HG02938 (cell line): ENCODE results near the gene AK1.

Experiments used
- ATAC-seq: cut with Tn5 transposase; IDR thresholded peaks from one replicate; pipeline ENCODE4 v1.9.1; 2021; ENCODE audit warnings: mild to moderate bottlenecking, moderate library complexity; ENCODE audit not compliant: unreplicated experiment

The AK1 gene

GRCh38 chr9:127909839-127910273 lies 32.4 kb upstream of the AK1 start:
- no peak for ATAC-seq

GRCh38 chr9:127908660-127908926 lies 31.1 kb upstream of the AK1 start:
- ATAC-seq, result no peak

DNA sequence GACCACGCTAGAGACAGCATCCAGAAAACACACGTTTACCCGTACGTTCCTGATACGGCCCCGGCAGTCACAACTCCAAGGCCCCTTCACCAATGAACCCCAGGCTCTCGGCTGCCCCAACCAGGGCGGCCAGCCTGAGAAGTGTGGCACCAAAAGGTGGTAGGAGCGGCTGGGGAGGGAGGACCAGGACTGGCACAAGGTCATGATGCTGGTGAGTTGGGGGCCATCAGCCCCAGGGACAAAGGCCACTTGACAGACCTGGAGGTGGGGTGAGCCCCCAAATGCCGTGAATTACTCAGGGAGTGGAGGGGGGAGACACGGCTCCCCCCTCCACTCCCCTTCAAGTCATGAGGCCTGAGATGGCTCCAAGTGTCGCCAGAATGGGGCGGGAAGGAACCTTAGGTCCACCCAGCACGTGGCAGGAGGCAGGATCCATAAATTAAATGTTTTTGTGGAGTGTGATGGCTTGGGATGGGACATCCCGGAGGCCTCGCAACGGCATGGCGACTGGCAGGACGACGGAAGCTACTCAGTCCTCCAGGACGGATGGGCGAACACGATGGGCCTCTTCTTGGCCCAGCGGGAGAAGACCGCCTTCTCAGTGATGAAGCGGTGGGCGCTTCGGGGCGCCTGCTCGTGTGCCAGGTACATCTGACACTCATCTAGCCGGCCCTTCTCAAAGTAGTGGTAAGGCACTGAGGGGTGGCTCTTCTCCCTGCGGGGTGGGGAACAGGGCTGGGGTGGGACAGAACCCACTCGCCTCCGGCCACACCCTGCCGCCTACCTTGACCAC lies 30.6 kb upstream of the AK1 start:
- ATAC-seq, result no peak

- ATAC-seq, result no peak
Observed at GRCh38 chr9:127905788-127906191, 28.3 kb upstream of the AK1 start.

- no peak for ATAC-seq
Observed at GRCh38 chr9:127905004-127905728, 27.7 kb upstream of the AK1 start.

- ATAC-seq, result no peak
Observed at GRCh38 chr9:127904561-127905003, 27.1 kb upstream of the AK1 start.

DNA sequence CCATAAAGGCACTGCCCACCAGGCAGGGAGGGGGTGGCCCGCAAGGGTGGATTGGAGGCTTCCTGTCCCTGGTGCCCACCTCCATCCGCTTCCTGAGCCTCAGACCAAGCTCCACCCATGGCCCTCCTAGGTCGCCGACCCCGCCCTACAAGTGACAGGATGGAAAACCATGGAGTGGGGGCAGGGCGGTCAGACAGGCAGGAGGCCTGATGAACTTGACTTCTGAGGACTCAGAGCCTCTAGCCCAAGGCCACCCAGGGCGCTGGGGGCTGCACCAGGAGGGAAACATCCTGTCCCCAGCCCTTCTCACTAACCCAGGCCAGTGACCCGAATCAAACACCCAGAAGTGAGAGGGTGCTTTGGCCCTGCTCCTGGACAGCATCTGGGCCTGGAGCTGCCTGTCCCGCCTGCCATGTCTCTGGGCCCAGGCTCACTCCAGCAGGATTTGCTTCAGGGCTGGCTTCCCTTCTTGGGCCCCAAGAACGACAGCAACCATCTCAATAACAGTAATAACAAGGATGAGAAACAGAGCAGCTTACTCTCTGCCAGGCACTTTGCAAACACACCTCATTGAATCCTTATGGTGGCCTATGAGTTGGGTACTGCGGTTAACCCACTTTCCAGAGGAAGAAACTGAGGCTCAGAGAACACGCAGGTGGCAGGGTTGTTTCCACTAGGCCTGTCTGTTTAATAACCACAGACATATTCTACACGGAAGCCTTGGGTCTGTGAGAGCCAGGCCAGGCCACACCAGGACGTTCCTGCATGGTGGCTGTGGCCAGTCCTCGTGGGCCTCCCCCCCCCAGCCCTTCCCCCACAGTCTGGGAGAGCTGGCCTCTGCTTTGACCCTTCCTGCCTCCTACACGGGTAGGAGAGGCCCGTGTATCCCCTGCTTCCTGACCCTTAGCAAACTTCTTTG lies 26.3 kb upstream of the AK1 start:
- no peak for ATAC-seq

- no peak for ATAC-seq
Observed at GRCh38 chr9:127899128-127899943, 21.9 kb upstream of the AK1 start, which contains the start of gene ST6GALNAC6. ST6GALNAC6 (minus strand) TSS chr9:127899603; CDS start chr9:127897981, 1,622 bp downstream.

DNA sequence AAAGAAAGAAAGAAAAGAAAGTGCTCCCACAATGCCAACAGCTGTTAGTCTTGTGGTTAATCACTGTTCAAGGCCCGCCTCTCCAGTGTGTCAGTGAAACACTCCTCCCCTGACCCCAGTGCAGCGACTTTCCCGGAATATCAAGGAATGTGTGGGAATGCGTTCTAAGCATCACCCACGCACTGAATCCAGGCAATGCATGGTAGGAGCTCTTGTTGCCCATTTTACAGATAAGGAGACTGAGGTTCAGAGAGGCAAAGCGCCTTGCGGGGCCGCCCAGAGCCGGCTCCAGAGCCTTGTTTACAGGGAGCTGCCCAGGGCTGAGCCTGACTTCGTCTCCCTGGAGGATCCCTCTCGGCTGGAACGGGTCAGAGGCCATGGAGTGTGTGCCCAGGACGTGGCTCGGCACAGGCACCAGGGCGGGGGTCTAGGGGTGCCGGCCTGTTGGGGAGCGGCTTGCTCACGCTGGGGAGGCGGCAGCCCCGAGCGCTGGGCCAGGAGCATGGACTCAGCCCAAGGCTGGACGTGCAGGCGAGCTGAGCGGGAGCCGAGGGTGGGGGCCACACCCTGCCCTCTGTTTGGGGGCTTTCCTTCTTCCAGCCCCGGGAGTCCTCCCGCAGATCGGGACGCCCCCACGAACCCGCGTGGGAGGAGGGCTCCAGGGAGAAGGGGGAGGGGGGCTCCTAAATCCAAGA lies 21.1 kb upstream of the AK1 start:
- ATAC-seq, result no peak

- no peak for ATAC-seq
Observed at GRCh38 chr9:127897193-127897692, 19.8 kb upstream of the AK1 start.

DNA sequence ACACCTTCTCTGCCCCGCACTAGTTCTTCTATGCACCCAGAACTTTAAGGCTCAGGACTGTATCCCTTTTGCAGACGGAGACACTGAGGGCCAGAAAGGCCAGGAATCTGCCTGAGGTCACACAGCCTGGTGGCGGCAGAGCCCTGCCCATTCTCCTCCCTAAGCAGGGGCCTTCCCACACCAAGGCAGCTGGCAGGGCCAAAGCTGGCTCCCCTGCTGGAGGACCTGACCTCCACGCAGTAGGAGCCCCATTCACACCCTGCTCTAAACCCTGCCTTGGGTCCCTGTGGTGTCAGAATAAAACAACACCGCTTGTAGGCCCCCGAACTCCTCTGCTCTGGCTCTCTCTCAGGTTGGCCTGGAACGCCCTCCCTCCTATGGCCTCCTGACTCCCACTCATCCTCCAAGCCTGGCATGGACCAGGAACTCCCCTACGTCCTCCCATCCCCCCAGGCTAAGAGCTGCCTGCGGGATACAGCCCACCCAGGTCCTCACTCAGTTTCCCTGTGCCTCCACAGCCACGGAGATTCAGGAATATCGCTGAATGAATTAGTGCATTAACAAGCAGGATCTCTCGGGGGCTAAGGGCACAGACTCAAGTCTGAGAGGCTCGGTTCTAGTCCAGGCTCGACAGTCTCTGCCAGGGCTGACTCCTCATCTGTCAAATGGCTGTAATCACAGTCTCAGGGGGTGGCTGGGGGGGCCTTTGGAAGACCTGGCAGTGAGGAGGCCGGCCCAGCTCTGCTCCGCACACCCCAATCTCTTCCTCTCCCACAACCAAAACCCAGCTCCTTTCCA lies 19.1 kb upstream of the AK1 start:
- no peak for ATAC-seq

- no peak for ATAC-seq
Observed at GRCh38 chr9:127895811-127896210, 18.3 kb upstream of the AK1 start.

DNA sequence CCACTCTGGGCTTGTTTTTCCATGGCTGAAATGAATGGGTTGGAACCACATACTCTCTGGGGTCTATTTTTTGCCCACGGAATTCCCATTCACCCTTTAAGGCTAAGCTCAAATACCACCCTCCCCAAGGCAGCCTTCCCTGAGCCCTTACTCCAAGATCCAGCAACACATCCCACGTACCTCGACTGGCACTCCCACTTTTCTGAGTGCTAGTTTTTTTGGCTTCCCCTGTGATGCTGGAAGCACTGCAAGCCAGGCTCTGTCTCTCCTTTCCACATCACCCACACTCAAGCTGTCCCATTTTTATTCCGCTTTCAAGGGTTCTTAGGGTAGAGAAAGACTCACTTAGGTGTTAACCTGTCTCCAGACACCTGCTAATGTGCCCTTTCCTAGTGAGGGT lies 15.9 kb upstream of the AK1 start:
- ATAC-seq, result no peak

DNA sequence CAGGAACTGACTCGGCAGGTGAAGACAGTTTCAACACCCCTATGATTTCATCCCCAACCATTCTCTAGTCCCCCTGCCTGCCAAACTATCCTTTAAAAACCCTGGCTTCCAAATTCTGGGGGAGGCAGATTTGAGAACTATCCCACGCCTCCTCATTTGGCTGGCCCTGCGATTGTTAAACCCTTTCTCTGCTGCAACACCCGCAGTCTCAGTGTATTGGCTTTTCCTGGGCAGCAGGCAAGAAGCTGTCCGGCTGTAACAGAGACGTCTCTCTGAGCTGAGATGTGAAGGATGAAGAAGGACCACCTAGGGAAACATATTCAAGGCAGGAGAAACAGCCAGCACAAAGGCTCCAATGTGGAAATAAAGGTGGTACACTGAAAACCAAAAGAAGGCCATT lies 15.4 kb upstream of the AK1 start:
- no peak for ATAC-seq

GRCh38 chr9:127890053-127890452 lies 12.6 kb upstream of the AK1 start:
- ATAC-seq, result no peak

GRCh38 chr9:127887792-127888191 lies 10.3 kb upstream of the AK1 start:
- ATAC-seq, result no peak

DNA sequence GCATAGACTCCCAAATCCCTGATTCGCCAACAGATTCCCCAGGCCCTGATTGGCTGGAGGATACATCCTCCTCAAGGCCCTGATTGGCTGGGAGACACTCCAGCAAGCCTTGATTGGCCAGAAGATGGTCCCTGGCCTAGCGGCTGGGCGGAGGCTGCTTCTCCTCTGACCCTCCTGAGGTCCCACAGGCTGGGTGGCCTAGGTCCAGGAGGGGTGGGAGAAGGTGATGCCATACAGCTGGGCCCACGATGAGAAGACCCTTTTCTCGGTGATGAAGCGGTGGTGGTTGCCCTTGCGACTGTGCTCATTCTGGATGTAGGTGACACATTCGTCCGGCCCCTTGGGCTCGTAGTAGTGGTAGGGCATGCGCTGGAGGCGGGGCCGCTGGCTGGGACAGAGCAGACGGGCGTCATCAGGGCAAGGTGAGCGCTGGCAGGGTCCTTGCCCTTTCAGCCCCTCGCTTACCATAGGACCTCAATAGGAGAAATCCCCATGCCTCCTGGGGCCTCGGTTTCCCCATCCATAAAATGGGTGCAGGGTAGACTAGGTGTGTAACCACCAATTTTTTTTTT lies 9.0 kb upstream of the AK1 start:
- ATAC-seq, result no peak

DNA sequence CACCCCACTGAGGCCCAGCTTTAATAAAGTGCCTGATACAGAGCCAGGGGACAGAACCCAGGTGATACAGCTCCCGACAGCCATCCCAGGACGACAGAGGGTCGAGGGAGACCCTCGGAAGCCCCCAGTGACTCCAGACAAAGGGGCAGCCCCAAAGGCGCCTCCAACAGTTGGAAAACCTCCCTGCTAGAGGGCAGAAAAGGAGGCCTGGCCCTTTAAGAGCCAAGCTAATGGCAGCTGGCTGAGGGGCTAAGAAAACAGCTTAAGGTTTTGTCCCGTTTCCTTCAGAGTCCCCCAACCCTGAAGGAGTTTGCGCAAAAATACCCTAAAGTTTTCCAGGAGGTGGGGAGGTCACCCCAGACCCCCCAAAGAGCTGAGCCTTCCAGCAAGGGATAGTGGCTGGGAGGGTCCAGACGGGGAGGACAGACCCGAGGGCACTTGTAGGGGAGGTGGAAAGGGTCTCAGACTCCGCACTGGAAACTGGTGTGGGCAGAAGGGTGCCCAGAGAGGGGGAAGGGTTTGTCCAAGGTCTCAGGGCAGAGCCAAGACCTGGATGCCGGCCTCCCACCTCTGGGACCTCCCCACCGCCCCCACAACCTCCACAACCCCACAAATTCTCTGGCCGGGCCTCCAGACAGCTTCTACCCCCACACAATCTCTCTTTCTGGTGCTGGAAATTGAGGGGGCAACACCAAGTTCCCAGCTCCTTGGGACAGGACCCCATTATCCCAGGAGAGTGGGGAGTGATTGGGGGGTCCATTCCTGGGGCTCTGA lies 8.2 kb upstream of the AK1 start:
- ATAC-seq, result no peak
